HepG2 (cell line): ENCODE data around the gene ASTN2. TPM values are rescaled to one million over a fixed set of nuclear protein-coding genes. Genes with fewer than 3 reads are reported as not detected.

Experiments
- ATAC-seq: fragments of 200-7000 bp; cut with Tn5 transposase; 3 replicates; pipeline ENCODE4 v1.9.1; 2020; ENCODE audit warnings: mild to moderate bottlenecking, moderate library complexity
- BruUV-seq: library from RNA; stranded (reverse); fragments of 400-500 nt; replicated peaks from 2 replicates; lab custom pipeline; 2021; lab: Mats Ljungman, UMichigan
- CTCF ChIA-PET: fragments of 300-600 bp; formaldehyde crosslinking; extraction: SDS; loops from one replicate; lab custom pipeline; 2021; ENCODE audit warnings: low total read pairs, inconsistent platforms, low intra/inter-chr PET ratio; lab: Yijun Ruan, JAX
- POLR2A ChIA-PET: fragments of 350-600 bp; sonication (Branson Sonifier 250); formaldehyde crosslinking; loops from one replicate; lab custom pipeline; 2020; ENCODE audit warnings: antibody characterized with exemption, inconsistent platforms; lab: Yijun Ruan, JAX
- DNase-seq: peaks from one replicate; pipeline ENCODE4 v3.0.0-alpha.2; 2015; ENCODE audit warnings: low spot score
- FAIRE-seq: peaks from 3 replicates; lab custom pipeline; 2011; peaks lifted over from hg19 to GRCh38; lab: Jason Lieb, UNC
- H2AFZ ChIP-seq: one replicate; pipeline ENCODE4 v1.6.1; 2011; ENCODE audit warnings: low read length, inconsistent platforms
- H3K27ac ChIP-seq: fragments of 300-600 bp; 3 replicates; pipeline ENCODE4 v1.8.0; 2011; ENCODE audit warnings: mixed run types, mild to moderate bottlenecking, mixed read lengths, low read length, inconsistent platforms; ENCODE audit not compliant: insufficient read depth; ENCODE audit errors: extremely low read length
- H3K27me3 ChIP-seq, 2 experiments: fragments of 200-600 bp in 1 of 2; 2 replicates in 1 of 2; 3 replicates in 1 of 2; pipeline versions ENCODE4 v1.6.0 to v1.8.0; 2011; ENCODE audit warnings: low read length in 2 of 2, mild to moderate bottlenecking in 2 of 2, moderate library complexity in 2 of 2, inconsistent platforms in 1 of 2; ENCODE audit not compliant: insufficient read depth in 2 of 2, control insufficient read depth in 1 of 2
- H3K36me3 ChIP-seq, 2 experiments: fragments of 200-600 bp in 1 of 2; replicated peaks in 1 of 2; 2 replicates in 1 of 2; 3 replicates in 1 of 2; pipeline versions ENCODE4 v1.5.1 to v1.8.0; 2011; ENCODE audit warnings: low read length in 2 of 2, inconsistent platforms in 1 of 2; ENCODE audit not compliant: insufficient read depth in 2 of 2, control insufficient read depth in 1 of 2
- H3K4me1 ChIP-seq: 2 replicates; pipeline ENCODE4 v1.5.1; 2012; ENCODE audit warnings: low read length, inconsistent platforms; ENCODE audit not compliant: insufficient read depth
- H3K4me2 ChIP-seq: 2 replicates; pipeline ENCODE4 v1.6.0; 2011; ENCODE audit warnings: low read depth, low read length, inconsistent platforms
- H3K4me3 ChIP-seq, 3 experiments: fragments of 200-600 bp in 1 of 3; sonication (generic), shearing (Covaris generic) in 1 of 3; replicated peaks in 1 of 3; 2 replicates each; pipeline ENCODE4 v1.5.1; 2011 to 2016; ENCODE audit warnings: low read length in 3 of 3, inconsistent platforms in 2 of 3, low read depth in 2 of 3, mild to moderate bottlenecking in 2 of 3, control low read depth in 1 of 3, mixed read lengths in 1 of 3; ENCODE audit not compliant: insufficient read depth in 1 of 3
- H3K79me2 ChIP-seq: one replicate; pipeline ENCODE4 v1.6.1; 2011; ENCODE audit warnings: low read length, inconsistent platforms; ENCODE audit not compliant: insufficient read depth
- H3K9ac ChIP-seq: 2 replicates; pipeline ENCODE4 v1.6.0; 2011; ENCODE audit warnings: mild to moderate bottlenecking, low read depth, low read length, inconsistent platforms; ENCODE audit not compliant: insufficient read depth
- H3K9me3 ChIP-seq: 2 replicates; pipeline ENCODE4 v1.5.1; 2012; ENCODE audit warnings: mild to moderate bottlenecking, low read length
- H4K20me1 ChIP-seq: 2 replicates; pipeline ENCODE4 v1.6.0; 2011; ENCODE audit warnings: inconsistent platforms, mild to moderate bottlenecking, low read length, moderate library complexity; ENCODE audit not compliant: insufficient read depth
- ISX ChIP-seq: sonication (generic); formaldehyde crosslinking; conservative IDR thresholded peaks from 2 replicates; pipeline ENCODE4 v1.5.0; 2020; ENCODE audit warnings: missing genetic modification reagents
- JUN ChIP-seq: sonication (generic); formaldehyde crosslinking; IDR thresholded peaks from 2 replicates; pipeline ENCODE4 v1.4.0; 2020; ENCODE audit warnings: mild to moderate bottlenecking, missing genetic modification reagents
- MIXL1 ChIP-seq: IDR thresholded peaks from 2 replicates; pipeline ENCODE4 v1.6.1; 2016
- NFE2L2 ChIP-seq: fragments of 150-350 bp; IDR thresholded peaks from 2 replicates; pipeline ENCODE4 v1.6.1; 2014; ENCODE audit warnings: low read length
- PRPF4 ChIP-seq: fragments of 200-400 bp; formaldehyde crosslinking; IDR thresholded peaks from 2 replicates; pipeline ENCODE4 v1.6.1; 2016; ENCODE audit warnings: low read length, low read depth; ENCODE audit not compliant: poor library complexity, severe bottlenecking
- ZHX1 ChIP-seq: sonication (generic); formaldehyde crosslinking; IDR thresholded peaks from 2 replicates; pipeline ENCODE4 v1.8.1; 2022; ENCODE audit warnings: low read depth, mild to moderate bottlenecking, missing genetic modification reagents
- ZNF772 ChIP-seq: sonication (generic); formaldehyde crosslinking; IDR thresholded peaks from 2 replicates; pipeline ENCODE4 v1.5.0; 2020; ENCODE audit warnings: mild to moderate bottlenecking, missing genetic modification reagents
- ZNF800 ChIP-seq: sonication (generic); formaldehyde crosslinking; IDR thresholded peaks from 2 replicates; pipeline ENCODE4 v1.4.0; 2020; ENCODE audit warnings: missing genetic modification reagents
- ZSCAN12 ChIP-seq: sonication (generic); formaldehyde crosslinking; IDR thresholded peaks from 2 replicates; pipeline ENCODE4 v1.9.0; 2021; ENCODE audit warnings: mild to moderate bottlenecking, missing genetic modification reagents
- ZXDC ChIP-seq: sonication (generic); formaldehyde crosslinking; IDR thresholded peaks from 2 replicates; pipeline ENCODE4 v1.5.0; 2020; ENCODE audit warnings: mild to moderate bottlenecking, missing genetic modification reagents
- WGBS: methylation state at CpG from one replicate; pipeline ENCODE4 v1.1.6; 2017; ENCODE audit warnings: low lambda C conversion rate; 5-methylcytosine and 5-hydroxymethylcytosine counted together
- in situ Hi-C: cut with HindIII; loops from 2 replicates; pipeline ENCODE4 v1.10.0; 2017; ENCODE audit warnings: low pct_unique_long_range_greater_than_20kb; ENCODE audit not compliant: extremely low pct_ligation_motif_present
- intact Hi-C: fragments of 100-400 bp; cut with micrococcal nuclease; formaldehyde crosslinking; loops from one replicate; pipeline ENCODE4 v1.10.0; 2022; ENCODE audit not compliant: unreplicated experiment
- polyA plus RNA-seq, 8 experiments: library from polyadenylated mRNA; depleted of rRNA in 3 of 8; stranded (reverse) in 7 of 8; unstranded in 1 of 8; fragments of >200 nt; fragmentation: Illumina TruSeq in 4 of 8; extraction: Trizol in 4 of 8; gene quantifications; 2 replicates each; pipeline versions ENCODE4 v1.2.1 to v1.2.3, GENCODE V29; 2011 to 2016; ENCODE audit warnings: low read depth in 4 of 8, missing spikeins in 1 of 8, mixed read lengths in 1 of 8; ENCODE audit not compliant: insufficient read depth in 1 of 8
- total RNA-seq, 5 experiments: library from RNA; depleted of rRNA; stranded (reverse); fragments of >200 nt; fragmentation: Illumina TruSeq; extraction: Trizol; gene quantifications; 2 replicates each; pipeline ENCODE4 v1.2.3, GENCODE V29; 2016; ENCODE audit warnings: low read depth in 1 of 5
- TF ChIP-seq, protein P1 (sequence below): sonication (generic); formaldehyde crosslinking; IDR thresholded peaks from 2 replicates; pipeline ENCODE4 v1.4.0; 2020; ENCODE audit warnings: missing genetic modification reagents
- TF ChIP-seq, protein P2 (sequence below): sonication (generic); formaldehyde crosslinking; IDR thresholded peaks from 2 replicates; pipeline ENCODE4 v1.4.0; 2020; ENCODE audit warnings: mild to moderate bottlenecking, low read depth, missing genetic modification reagents
- TF ChIP-seq, protein P3 (sequence below): sonication (generic); formaldehyde crosslinking; IDR thresholded peaks from 2 replicates; pipeline ENCODE4 v1.5.1; 2020; ENCODE audit warnings: mild to moderate bottlenecking, missing genetic modification reagents, borderline replicate concordance

ASTN2 gene
- total and polyA plus RNA-seq, 2 of the 13 experiments (the other 11 are each of a cell fraction or from before 2014, with no cell fraction given), result 5.2 to 13.5 TPM

DNA sequence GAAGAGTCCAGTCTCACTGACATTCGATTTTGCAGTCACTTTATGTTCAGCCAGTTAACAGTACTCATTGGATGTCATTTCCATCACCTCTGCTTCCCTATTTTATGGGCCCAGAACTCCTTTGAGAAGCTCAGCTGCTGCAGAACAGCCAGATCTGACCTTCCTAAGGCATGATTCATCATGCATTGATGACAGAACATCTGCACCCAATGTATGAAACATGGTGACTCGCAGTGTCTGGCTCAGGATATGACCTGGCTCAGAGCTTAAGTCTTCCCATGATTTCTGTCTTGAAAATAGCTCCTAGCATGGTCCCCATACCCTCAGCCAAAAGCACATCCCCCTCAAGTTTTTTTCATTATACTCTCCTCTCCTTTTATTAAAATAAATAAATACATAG, 820.3 kb downstream of the ASTN2 start:
- Histone ChIP-seq H3K9ac (no peak overlapping the region), H3K27ac (no peak overlapping the region), H4K20me1 (no peaks in the 10 kb centered on the region), H3K27me3 (no peaks in the 10 kb centered on the region), H3K36me3 (no peaks in the 10 kb centered on the region), H3K4me1 (no peaks in the 10 kb centered on the region), H3K4me3 (no peak overlapping the region), H3K79me2 (no peaks in the 10 kb centered on the region), H2AFZ (no peak overlapping the region), H3K4me2 (no peak overlapping the region), H3K9me3 (no peaks in the 10 kb centered on the region)
- no peak for DNase-seq
- intact Hi-C loops, result no loop called here
- 91% methylated on average over 2 of the region's 2 CpGs for WGBS
- POLR2A ChIA-PET, result no interaction called here
- in situ Hi-C loops, result no loop called here
- no peak for FAIRE-seq
- no TSS peak for BruUV-seq
- CTCF ChIA-PET, result no interaction called here
- no peak for ATAC-seq
- TF ChIP-seq, protein P1, sequence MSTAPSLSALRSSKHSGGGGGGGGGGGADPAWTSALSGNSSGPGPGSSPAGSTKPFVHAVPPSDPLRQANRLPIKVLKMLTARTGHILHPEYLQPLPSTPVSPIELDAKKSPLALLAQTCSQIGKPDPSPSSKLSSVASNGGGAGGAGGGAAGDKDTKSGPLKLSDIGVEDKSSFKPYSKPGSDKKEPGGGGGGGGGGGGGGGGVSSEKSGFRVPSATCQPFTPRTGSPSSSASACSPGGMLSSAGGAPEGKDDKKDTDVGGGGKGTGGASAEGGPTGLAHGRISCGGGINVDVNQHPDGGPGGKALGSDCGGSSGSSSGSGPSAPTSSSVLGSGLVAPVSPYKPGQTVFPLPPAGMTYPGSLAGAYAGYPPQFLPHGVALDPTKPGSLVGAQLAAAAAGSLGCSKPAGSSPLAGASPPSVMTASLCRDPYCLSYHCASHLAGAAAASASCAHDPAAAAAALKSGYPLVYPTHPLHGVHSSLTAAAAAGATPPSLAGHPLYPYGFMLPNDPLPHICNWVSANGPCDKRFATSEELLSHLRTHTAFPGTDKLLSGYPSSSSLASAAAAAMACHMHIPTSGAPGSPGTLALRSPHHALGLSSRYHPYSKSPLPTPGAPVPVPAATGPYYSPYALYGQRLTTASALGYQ (CRISPR knock-in tag), result no peak
- TF ChIP-seq ZNF772 (CRISPR knock-in tag) (no peak), ZXDC (CRISPR knock-in tag) (no peak), ZNF800 (CRISPR knock-in tag) (no peak), ZHX1 (CRISPR knock-in tag) (no peak), MIXL1 (CRISPR knock-in tag) (no peak), PRPF4 (no peak), ZSCAN12 (no peak), NFE2L2 (no peak), ISX (CRISPR knock-in tag) (no peak), JUN (no peak)
- TF ChIP-seq, protein P2, sequence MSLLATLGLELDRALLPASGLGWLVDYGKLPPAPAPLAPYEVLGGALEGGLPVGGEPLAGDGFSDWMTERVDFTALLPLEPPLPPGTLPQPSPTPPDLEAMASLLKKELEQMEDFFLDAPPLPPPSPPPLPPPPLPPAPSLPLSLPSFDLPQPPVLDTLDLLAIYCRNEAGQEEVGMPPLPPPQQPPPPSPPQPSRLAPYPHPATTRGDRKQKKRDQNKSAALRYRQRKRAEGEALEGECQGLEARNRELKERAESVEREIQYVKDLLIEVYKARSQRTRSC (CRISPR knock-in tag), result no peak
- TF ChIP-seq, protein P3, sequence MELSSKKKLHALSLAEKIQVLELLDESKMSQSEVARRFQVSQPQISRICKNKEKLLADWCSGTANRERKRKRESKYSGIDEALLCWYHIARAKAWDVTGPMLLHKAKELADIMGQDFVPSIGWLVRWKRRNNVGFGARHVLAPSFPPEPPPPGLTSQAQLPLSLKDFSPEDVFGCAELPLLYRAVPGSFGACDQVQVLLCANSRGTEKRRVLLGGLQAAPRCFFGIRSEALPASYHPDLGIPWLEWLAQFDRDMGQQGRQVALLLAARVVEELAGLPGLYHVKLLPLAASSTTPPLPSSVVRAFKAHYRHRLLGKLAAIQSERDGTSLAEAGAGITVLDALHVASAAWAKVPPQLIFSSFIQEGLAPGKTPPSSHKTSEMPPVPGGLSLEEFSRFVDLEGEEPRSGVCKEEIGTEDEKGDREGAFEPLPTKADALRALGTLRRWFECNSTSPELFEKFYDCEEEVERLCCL (CRISPR knock-in tag), result no peak
